HepG2 (cell line): ENCODE measurements around the gene ARFGEF3. TPM values are rescaled to one million over a fixed set of nuclear protein-coding genes. Genes with fewer than 3 reads are reported as not detected.

Experiments used
- AKAP8 ChIP-seq: sonication (generic); formaldehyde crosslinking; IDR thresholded peaks from 2 replicates; pipeline ENCODE4 v1.5.1; 2020; ENCODE audit warnings: mild to moderate bottlenecking, missing genetic modification reagents
- EED ChIP-seq: sonication (generic); formaldehyde crosslinking; IDR thresholded peaks from 2 replicates; pipeline ENCODE4 v1.5.0; 2020; ENCODE audit warnings: mild to moderate bottlenecking, missing genetic modification reagents
- FLYWCH1 ChIP-seq: sonication (generic); formaldehyde crosslinking; IDR thresholded peaks from 2 replicates; pipeline ENCODE4 v1.8.1; 2023; ENCODE audit warnings: mild to moderate bottlenecking, missing genetic modification reagents
- MYNN ChIP-seq: sonication (generic); formaldehyde crosslinking; IDR thresholded peaks from 2 replicates; pipeline ENCODE4 v1.4.0; 2020; ENCODE audit warnings: mild to moderate bottlenecking, low read depth, missing genetic modification reagents
- SALL2 ChIP-seq: sonication (generic); formaldehyde crosslinking; IDR thresholded peaks from 2 replicates; pipeline ENCODE4 v1.8.1; 2023; ENCODE audit warnings: mild to moderate bottlenecking, missing genetic modification reagents, inconsistent platforms
- ZNF256 ChIP-seq: sonication (generic); formaldehyde crosslinking; conservative IDR thresholded peaks from 2 replicates; pipeline ENCODE4 v1.4.0; 2020; ENCODE audit warnings: missing genetic modification reagents
- polyA plus RNA-seq, 8 experiments: library from polyadenylated mRNA; depleted of rRNA in 3 of 8; stranded (reverse) in 7 of 8; unstranded in 1 of 8; fragments of >200 nt; fragmentation: Illumina TruSeq in 4 of 8; extraction: Trizol in 4 of 8; gene quantifications; 2 replicates each; pipeline versions ENCODE4 v1.2.1 to v1.2.3, GENCODE V29; 2011 to 2016; ENCODE audit warnings: low read depth in 4 of 8, missing spikeins in 1 of 8, mixed read lengths in 1 of 8; ENCODE audit not compliant: insufficient read depth in 1 of 8
- total RNA-seq, 5 experiments: library from RNA; depleted of rRNA; stranded (reverse); fragments of >200 nt; fragmentation: Illumina TruSeq; extraction: Trizol; gene quantifications; 2 replicates each; pipeline ENCODE4 v1.2.3, GENCODE V29; 2016; ENCODE audit warnings: low read depth in 1 of 5
- TF ChIP-seq, protein P1 (sequence below): sonication (generic); formaldehyde crosslinking; IDR thresholded peaks from 2 replicates; pipeline ENCODE4 v1.5.1; 2020; ENCODE audit warnings: mild to moderate bottlenecking, missing genetic modification reagents, moderate library complexity
- TF ChIP-seq, protein P2 (sequence below): sonication (generic); formaldehyde crosslinking; IDR thresholded peaks from 2 replicates; pipeline ENCODE4 v1.5.1; 2020; ENCODE audit warnings: mild to moderate bottlenecking, missing genetic modification reagents, borderline replicate concordance
- TF ChIP-seq, protein P3 (sequence below): sonication (generic); formaldehyde crosslinking; IDR thresholded peaks from 2 replicates; pipeline ENCODE4 v1.5.1; 2020; ENCODE audit warnings: mild to moderate bottlenecking, missing genetic modification reagents

Gene ARFGEF3
- total and polyA plus RNA-seq, 2 of the 13 experiments (the other 11 are each of a cell fraction or from before 2014, with no cell fraction given) = 0.60 to 2.6 TPM

DNA sequence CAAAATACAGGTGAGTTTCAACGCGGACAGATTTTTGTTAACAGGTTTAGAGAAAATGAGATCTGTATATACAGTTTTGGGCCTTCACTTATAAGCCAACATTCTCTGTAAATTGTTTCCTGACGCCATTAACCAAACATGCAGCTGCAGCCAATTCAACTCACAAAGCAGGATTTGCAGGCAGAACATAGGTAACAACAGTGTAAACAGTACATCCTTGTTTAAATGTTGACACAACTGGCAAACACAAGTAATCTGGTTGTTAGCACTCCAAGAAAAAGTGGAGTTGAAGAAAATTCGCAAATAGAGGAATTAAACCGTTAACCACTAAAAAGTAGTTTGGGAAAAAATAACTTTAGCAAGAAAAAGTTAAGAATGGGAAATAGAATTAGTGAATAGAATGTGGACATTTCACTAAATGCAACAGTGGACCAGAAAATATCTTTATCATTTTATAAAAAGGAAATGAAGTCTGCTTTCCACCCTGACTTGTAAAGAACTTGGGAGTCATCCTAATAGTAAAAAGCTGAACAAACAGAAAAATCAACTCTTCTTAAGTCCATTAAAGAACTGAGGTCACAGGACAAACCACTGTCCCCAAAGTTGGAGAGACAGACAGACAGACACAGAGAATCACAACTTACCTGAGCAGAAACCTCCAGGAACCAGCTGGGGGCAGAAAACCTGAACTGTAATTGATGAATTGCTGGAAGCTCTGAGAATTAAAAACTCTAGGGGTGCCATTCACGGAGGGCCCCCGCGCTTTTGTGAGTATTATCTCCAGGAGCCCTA lies 226.0 kb downstream of the ARFGEF3 start (continued):
- TF ChIP-seq, protein P1, sequence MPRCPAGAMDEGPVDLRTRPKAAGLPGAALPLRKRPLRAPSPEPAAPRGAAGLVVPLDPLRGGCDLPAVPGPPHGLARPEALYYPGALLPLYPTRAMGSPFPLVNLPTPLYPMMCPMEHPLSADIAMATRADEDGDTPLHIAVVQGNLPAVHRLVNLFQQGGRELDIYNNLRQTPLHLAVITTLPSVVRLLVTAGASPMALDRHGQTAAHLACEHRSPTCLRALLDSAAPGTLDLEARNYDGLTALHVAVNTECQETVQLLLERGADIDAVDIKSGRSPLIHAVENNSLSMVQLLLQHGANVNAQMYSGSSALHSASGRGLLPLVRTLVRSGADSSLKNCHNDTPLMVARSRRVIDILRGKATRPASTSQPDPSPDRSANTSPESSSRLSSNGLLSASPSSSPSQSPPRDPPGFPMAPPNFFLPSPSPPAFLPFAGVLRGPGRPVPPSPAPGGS = no peak
- TF ChIP-seq, protein P2, sequence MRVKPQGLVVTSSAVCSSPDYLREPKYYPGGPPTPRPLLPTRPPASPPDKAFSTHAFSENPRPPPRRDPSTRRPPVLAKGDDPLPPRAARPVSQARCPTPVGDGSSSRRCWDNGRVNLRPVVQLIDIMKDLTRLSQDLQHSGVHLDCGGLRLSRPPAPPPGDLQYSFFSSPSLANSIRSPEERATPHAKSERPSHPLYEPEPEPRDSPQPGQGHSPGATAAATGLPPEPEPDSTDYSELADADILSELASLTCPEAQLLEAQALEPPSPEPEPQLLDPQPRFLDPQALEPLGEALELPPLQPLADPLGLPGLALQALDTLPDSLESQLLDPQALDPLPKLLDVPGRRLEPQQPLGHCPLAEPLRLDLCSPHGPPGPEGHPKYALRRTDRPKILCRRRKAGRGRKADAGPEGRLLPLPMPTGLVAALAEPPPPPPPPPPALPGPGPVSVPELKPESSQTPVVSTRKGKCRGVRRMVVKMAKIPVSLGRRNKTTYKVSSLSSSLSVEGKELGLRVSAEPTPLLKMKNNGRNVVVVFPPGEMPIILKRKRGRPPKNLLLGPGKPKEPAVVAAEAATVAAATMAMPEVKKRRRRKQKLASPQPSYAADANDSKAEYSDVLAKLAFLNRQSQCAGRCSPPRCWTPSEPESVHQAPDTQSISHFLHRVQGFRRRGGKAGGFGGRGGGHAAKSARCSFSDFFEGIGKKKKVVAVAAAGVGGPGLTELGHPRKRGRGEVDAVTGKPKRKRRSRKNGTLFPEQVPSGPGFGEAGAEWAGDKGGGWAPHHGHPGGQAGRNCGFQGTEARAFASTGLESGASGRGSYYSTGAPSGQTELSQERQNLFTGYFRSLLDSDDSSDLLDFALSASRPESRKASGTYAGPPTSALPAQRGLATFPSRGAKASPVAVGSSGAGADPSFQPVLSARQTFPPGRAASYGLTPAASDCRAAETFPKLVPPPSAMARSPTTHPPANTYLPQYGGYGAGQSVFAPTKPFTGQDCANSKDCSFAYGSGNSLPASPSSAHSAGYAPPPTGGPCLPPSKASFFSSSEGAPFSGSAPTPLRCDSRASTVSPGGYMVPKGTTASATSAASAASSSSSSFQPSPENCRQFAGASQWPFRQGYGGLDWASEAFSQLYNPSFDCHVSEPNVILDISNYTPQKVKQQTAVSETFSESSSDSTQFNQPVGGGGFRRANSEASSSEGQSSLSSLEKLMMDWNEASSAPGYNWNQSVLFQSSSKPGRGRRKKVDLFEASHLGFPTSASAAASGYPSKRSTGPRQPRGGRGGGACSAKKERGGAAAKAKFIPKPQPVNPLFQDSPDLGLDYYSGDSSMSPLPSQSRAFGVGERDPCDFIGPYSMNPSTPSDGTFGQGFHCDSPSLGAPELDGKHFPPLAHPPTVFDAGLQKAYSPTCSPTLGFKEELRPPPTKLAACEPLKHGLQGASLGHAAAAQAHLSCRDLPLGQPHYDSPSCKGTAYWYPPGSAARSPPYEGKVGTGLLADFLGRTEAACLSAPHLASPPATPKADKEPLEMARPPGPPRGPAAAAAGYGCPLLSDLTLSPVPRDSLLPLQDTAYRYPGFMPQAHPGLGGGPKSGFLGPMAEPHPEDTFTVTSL (CRISPR knock-in tag) = peak; percentile 91
- TF ChIP-seq EED (CRISPR knock-in tag) (no peak), MYNN (CRISPR knock-in tag) (no peak), ZNF256 (CRISPR knock-in tag) (no peak), AKAP8 (no peak), SALL2 (CRISPR knock-in tag) (no peak), FLYWCH1 (CRISPR knock-in tag) (no peak)
- TF ChIP-seq, protein P3, sequence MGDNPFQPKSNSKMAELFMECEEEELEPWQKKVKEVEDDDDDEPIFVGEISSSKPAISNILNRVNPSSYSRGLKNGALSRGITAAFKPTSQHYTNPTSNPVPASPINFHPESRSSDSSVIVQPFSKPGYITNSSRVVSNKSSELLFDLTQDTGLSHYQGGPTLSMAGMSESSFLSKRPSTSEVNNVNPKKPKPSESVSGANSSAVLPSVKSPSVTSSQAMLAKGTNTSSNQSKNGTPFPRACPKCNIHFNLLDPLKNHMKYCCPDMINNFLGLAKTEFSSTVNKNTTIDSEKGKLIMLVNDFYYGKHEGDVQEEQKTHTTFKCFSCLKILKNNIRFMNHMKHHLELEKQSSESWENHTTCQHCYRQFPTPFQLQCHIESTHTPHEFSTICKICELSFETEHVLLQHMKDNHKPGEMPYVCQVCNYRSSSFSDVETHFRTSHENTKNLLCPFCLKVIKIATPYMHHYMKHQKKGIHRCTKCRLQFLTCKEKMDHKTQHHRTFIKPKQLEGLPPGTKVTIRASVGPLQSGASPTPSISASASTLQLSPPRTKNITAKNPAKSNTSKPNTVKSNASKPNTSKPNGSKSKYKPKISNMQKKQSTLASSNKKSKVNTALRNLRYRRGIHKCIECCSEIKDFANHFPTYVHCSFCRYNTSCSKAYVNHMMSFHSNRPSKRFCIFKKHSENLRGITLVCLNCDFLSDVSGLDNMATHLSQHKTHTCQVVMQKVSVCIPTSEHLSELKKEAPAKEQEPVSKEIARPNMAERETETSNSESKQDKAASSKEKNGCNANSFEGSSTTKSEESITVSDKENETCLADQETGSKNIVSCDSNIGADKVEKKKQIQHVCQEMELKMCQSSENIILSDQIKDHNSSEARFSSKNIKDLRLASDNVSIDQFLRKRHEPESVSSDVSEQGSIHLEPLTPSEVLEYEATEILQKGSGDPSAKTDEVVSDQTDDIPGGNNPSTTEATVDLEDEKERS (CRISPR knock-in tag) = no peak
- TF ChIP-seq, all 625 proteins: peak for 52
